ENCODE measurements around the gene SFT2D1.

DNA sequence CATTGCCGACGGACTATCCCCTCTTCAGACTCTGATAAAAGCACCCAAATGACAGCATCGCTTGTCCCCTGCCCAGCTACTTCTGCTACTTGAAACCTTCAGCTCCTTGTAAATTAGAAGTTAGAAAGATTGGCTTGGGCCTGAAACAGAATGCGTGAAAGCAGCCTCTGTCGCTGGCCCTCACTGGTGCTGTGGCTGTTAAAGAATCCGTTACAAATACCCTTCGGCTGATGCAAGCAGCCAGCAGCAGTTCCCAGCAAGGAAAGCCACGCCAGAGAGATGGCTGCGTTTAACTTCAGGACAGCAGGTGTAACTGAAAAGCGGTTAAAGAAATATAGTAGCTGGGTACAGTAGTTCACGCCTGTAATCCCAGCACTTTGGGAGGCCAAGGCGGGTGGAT lies 31.7 kb downstream of the SFT2D1 start:
- TF ChIP-seq, protein P1, sequence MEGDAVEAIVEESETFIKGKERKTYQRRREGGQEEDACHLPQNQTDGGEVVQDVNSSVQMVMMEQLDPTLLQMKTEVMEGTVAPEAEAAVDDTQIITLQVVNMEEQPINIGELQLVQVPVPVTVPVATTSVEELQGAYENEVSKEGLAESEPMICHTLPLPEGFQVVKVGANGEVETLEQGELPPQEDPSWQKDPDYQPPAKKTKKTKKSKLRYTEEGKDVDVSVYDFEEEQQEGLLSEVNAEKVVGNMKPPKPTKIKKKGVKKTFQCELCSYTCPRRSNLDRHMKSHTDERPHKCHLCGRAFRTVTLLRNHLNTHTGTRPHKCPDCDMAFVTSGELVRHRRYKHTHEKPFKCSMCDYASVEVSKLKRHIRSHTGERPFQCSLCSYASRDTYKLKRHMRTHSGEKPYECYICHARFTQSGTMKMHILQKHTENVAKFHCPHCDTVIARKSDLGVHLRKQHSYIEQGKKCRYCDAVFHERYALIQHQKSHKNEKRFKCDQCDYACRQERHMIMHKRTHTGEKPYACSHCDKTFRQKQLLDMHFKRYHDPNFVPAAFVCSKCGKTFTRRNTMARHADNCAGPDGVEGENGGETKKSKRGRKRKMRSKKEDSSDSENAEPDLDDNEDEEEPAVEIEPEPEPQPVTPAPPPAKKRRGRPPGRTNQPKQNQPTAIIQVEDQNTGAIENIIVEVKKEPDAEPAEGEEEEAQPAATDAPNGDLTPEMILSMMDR (IDR thresholded peaks at IDR 0.05; ENCODE audit: low read depth, low read length): no peak
- TF ChIP-seq POLR2A (IDR thresholded peaks at IDR 0.05; ENCODE audit: extremely low read depth, insufficient read length) (no peak), MAX (IDR thresholded peaks at IDR 0.05; ENCODE audit: low read depth, low read length) (no peak), MYC (IDR thresholded peaks at IDR 0.05; ENCODE audit: low read depth, low read length) (no peak)
